B cell (primary cell): ENCODE results near the gene SMC3. TPM values are rescaled to one million over a fixed set of nuclear protein-coding genes. Genes with fewer than 3 reads are reported as not detected.
"Not testable (repeated sequence)": the region's sequence is repeated elsewhere in the genome, so short reads cannot be mapped to it uniquely, and the experiment has no call there.

ENCODE experiments used
- ATAC-seq: fragments of 200-7000 bp; cut with Tn5 transposase; one replicate; pipeline ENCODE4 v1.10.0; 2021; ENCODE audit warnings: low read depth, mild to moderate bottlenecking, moderate number of reproducible peaks, moderate library complexity
- CTCF ChIA-PET: fragments of 350-600 bp; sonication (Branson Sonifier 250); formaldehyde crosslinking; loops from one replicate; lab custom pipeline; 2021; ENCODE audit warnings: antibody characterized with exemption, inconsistent platforms; lab: Charles Lee
- POLR2A ChIA-PET: fragments of 350-600 bp; sonication (Branson Sonifier 250); formaldehyde crosslinking; loops from one replicate; lab custom pipeline; 2021; ENCODE audit warnings: antibody characterized with exemption; lab: Charles Lee
- DNase-seq: peaks from one replicate; pipeline ENCODE4 v3.0.0; 2013
- H2AFZ ChIP-seq: 2 replicates; pipeline ENCODE4 v1.6.1; 2012; ENCODE audit warnings: mild to moderate bottlenecking, low read depth, low read length; ENCODE audit not compliant: insufficient read depth, poor library complexity, severe bottlenecking
- H3K27ac ChIP-seq, 2 donors: 1 replicate in 1 of 2; 2 replicates in 1 of 2; pipeline ENCODE4 v1.5.1; 2012 to 2013; ENCODE audit warnings: low read length in 2 of 2, mild to moderate bottlenecking in 2 of 2, moderate library complexity in 1 of 2
- H3K27me3 ChIP-seq, 4 experiments: fragments of 200-600 bp in 1 of 4; sonication (generic) in 1 of 4; replicated peaks in 1 of 4; 1 replicate in 2 of 4; 2 replicates in 2 of 4; pipeline versions ENCODE4 v1.6.1 to v1.7.0; 2013 to 2016; ENCODE audit warnings: low read length in 3 of 4, mild to moderate bottlenecking in 2 of 4, mixed read lengths in 1 of 4, moderate library complexity in 1 of 4; ENCODE audit not compliant: insufficient read depth in 4 of 4, control insufficient read depth in 3 of 4; ENCODE audit errors: control extremely low read depth in 1 of 4
- H3K36me3 ChIP-seq, 2 experiments: replicated peaks in 1 of 2; 1 replicate in 1 of 2; 2 replicates in 1 of 2; pipeline versions ENCODE4 v1.6.1 to v1.7.1; 2013; ENCODE audit warnings: low read length in 1 of 2; ENCODE audit not compliant: insufficient read depth in 2 of 2, control insufficient read depth in 1 of 2; ENCODE audit errors: control extremely low read depth in 1 of 2, extremely low read depth in 1 of 2
- H3K4me1 ChIP-seq, 2 donors: fragments of 200-600 bp in 1 of 2; sonication (generic) in 1 of 2; 1 replicate in 1 of 2; 2 replicates in 1 of 2; pipeline versions ENCODE4 v1.5.1 to v1.6.1; 2013 to 2017; ENCODE audit warnings: low read length in 2 of 2; ENCODE audit not compliant: control insufficient read depth in 2 of 2, insufficient read depth in 2 of 2
- H3K4me2 ChIP-seq: replicated peaks from 2 replicates; pipeline ENCODE3; 2012; ENCODE audit warnings: mild to moderate bottlenecking, low read depth, low read length; ENCODE audit not compliant: poor library complexity, severe bottlenecking
- H3K4me3 ChIP-seq, 5 experiments: fragments of 200-600 bp in 1 of 5; sonication (generic) in 1 of 5; 1 replicate in 3 of 5; 2 replicates in 2 of 5; pipeline versions ENCODE4 v1.5.1 to v1.7.0; 2011 to 2016; ENCODE audit warnings: low read length in 4 of 5, mild to moderate bottlenecking in 4 of 5, low read depth in 2 of 5, control low read depth in 1 of 5, moderate library complexity in 1 of 5; ENCODE audit not compliant: insufficient read depth in 1 of 5; ENCODE audit errors: control extremely low read depth in 1 of 5, extremely low read depth in 1 of 5
- H3K79me2 ChIP-seq: fragments of 200-600 bp; sonication (generic); one replicate; pipeline ENCODE4 v1.6.0; 2016; ENCODE audit warnings: low read length; ENCODE audit not compliant: control insufficient read depth, insufficient read depth
- H3K9ac ChIP-seq: fragments of 200-600 bp; sonication (generic); 2 replicates; pipeline ENCODE4 v1.6.1; 2017; ENCODE audit warnings: mild to moderate bottlenecking, low read length, moderate library complexity
- H3K9me3 ChIP-seq, 3 donors: one replicate each; pipeline versions ENCODE4 v1.6.1 to v1.7.1; 2013; ENCODE audit warnings: low read length in 2 of 3; ENCODE audit not compliant: control insufficient read depth in 2 of 3, insufficient read depth in 1 of 3; ENCODE audit errors: control extremely low read depth in 1 of 3
- H4K20me1 ChIP-seq: 2 replicates; pipeline ENCODE4 v1.6.0; 2012; ENCODE audit warnings: mild to moderate bottlenecking, low read length; ENCODE audit not compliant: insufficient read depth, control insufficient read depth, poor library complexity, severe bottlenecking
- H3K27ac Mint-ChIP-seq: one replicate; pipeline ENCODE4 v1.8.0; 2021; ENCODE audit warnings: mixed read lengths
- H3K27me3 Mint-ChIP-seq: one replicate; pipeline ENCODE4 v1.8.0; 2021; ENCODE audit warnings: mixed read lengths
- H3K4me1 Mint-ChIP-seq: one replicate; pipeline ENCODE4 v1.8.0; 2021; ENCODE audit warnings: mixed read lengths
- H3K4me3 Mint-ChIP-seq: one replicate; pipeline ENCODE4 v1.8.0; 2021; ENCODE audit warnings: mixed read lengths
- H3K9me3 Mint-ChIP-seq: one replicate; pipeline ENCODE4 v1.8.0; 2022; ENCODE audit warnings: mixed read lengths; ENCODE audit not compliant: insufficient read depth
- CTCF ChIP-seq: fragments of 200-600 bp; IDR thresholded peaks from one replicate; pipeline ENCODE4 v1.8.0; 2022; ENCODE audit warnings: antibody characterized with exemption, mild to moderate bottlenecking
- EZH2 ChIP-seq: IDR thresholded peaks from 2 replicates; pipeline ENCODE4 v1.6.1; 2012; ENCODE audit warnings: borderline replicate concordance, low read depth, mild to moderate bottlenecking, moderate library complexity, low read length; ENCODE audit not compliant: insufficient read depth, poor library complexity, severe bottlenecking
- WGBS: methylation state at CpG from one replicate; pipeline ENCODE4 v1.1.5; 2013; ENCODE audit warnings: missing lambda C conversion rate; ENCODE audit not compliant: insufficient coverage; 5-methylcytosine and 5-hydroxymethylcytosine counted together
- intact Hi-C: fragments of 100-400 bp; cut with micrococcal nuclease; formaldehyde crosslinking; loops from one replicate; pipeline ENCODE4 v1.10.0; 2022
- polyA plus RNA-seq: library from polyadenylated mRNA; depleted of rRNA; stranded (reverse); fragments of >200 nt; gene quantifications from 2 replicates; pipeline ENCODE4 v1.2.3, GENCODE V29; 2012
- total RNA-seq, 2 donors: library from RNA; stranded (reverse); fragments of 120-200 nt in 1 of 2; gene quantifications; 1 replicate in 1 of 2; 2 replicates in 1 of 2; pipeline versions ENCODE4 v1.2.3 to v1.2.4, GENCODE V29; 2013 to 2022

SMC3 gene
- total and polyA plus RNA-seq, 2 donors (not counting 1 experiment from before 2014, with no cell fraction given) = 6.1 to 45.8 TPM

- DNase-seq (no peak), ATAC-seq (no peak)
- peak overlapping the region; percentile 36 for H3K4me3 Mint-ChIP-seq
- no peaks in the 10 kb centered on the region for H4K20me1 ChIP-seq
- no peaks in the 10 kb centered on the region for H3K9me3 Mint-ChIP-seq
- 73% methylated on average over 3 of the region's 5 CpGs for WGBS
- H3K4me2 ChIP-seq = peak overlapping the region; percentile 14
- no peak overlapping the region for H3K4me3 ChIP-seq
- H3K79me2 ChIP-seq = no peaks in the 10 kb centered on the region
- peaks cover 4% of the 10 kb centered on the region for H3K27me3 Mint-ChIP-seq
- TF ChIP-seq CTCF (no peak), EZH2 (no peak)
- CTCF ChIA-PET = interaction anchor here (0.6 kb wide), 1 partner anchor 79 kb away, joined by 3 read pairs; no protein-coding TSS in a partner anchor
- H3K36me3 ChIP-seq = no peaks in the 10 kb centered on the region
- H2AFZ ChIP-seq = no peak overlapping the region
- no peak overlapping the region for H3K9ac ChIP-seq
- intact Hi-C loops = no loop called here
- peaks cover 20% of the 10 kb centered on the region for H3K4me1 Mint-ChIP-seq
- peaks cover 0 to 12% (median 4%) of the 10 kb centered on the region in 4 experiments for H3K27me3 ChIP-seq
- H3K27ac ChIP-seq = no peak overlapping the region
- H3K9me3 ChIP-seq = no peaks in the 10 kb centered on the region
- POLR2A ChIA-PET = no interaction called here
- H3K27ac Mint-ChIP-seq = no peak overlapping the region
- H3K4me1 ChIP-seq = peaks cover 15 to 22% of the 10 kb centered on the region in 2 donors
Measured at GRCh38 chr10:110528224-110528996, 39.1 kb upstream of the SMC3 start.

- H3K9ac ChIP-seq, POLR2A ChIA-PET, H3K4me3 ChIP-seq, H3K9me3 Mint-ChIP-seq, intact Hi-C loops, H3K27ac ChIP-seq, H3K27ac Mint-ChIP-seq, H3K27me3 Mint-ChIP-seq, H3K36me3 ChIP-seq, DNase-seq, H4K20me1 ChIP-seq, H2AFZ ChIP-seq, H3K9me3 ChIP-seq, H3K79me2 ChIP-seq: not testable (repeated sequence)
- CTCF ChIA-PET = interaction anchor here (0.6 to 0.7 kb wide), 2 partner anchors 18 to 78 kb away, joined by 3 to 4 read pairs; no protein-coding TSS in a partner anchor
- Histone ChIP-seq H3K27me3 (peaks cover 0 to 12% (median 4%) of the 10 kb centered on the region in 4 experiments), H3K4me2 (peak overlapping the region; percentile 14), H3K4me1 (peaks cover 15 to 22% of the 10 kb centered on the region in 2 donors)
- Mint-ChIP-seq H3K4me3 (peak overlapping the region; percentile 36), H3K4me1 (peaks cover 20% of the 10 kb centered on the region)
- WGBS = 94% methylated on average over 7 of the region's 8 CpGs
- ATAC-seq = peak; percentile 49
Measured at GRCh38 chr10:110528997-110529524, 38.4 kb upstream of the SMC3 start.
